ENCODE data around the gene FBXO42. TPM values are rescaled to one million over a fixed set of nuclear protein-coding genes. Genes with fewer than 3 reads are reported as not detected.

The FBXO42 gene
- total RNA-seq, 1 donor from 2014 or later = 19.0 TPM

GRCh38 chr1:16236511-16237342 lies 115.6 kb downstream of the FBXO42 start, which contains the start of gene CPLANE2:
CPLANE2 (minus strand) TSS chr1:16237183; CDS start chr1:16236742, 441 bp downstream.
- Mint-ChIP-seq H3K27ac (peak within 1 kb of the TSS; percentile 95), H3K9me3 (no peaks in the 10 kb centered on the region), H3K27me3 (no peaks in the 10 kb centered on the region), H3K4me1 (peaks cover 12% of the 10 kb centered on the region), H3K4me3 (peak within 1 kb of the TSS; percentile 90), H3K36me3 (ENCODE audit: low read depth) (peaks cover 4% of the 10 kb centered on the region)
- ChIA-PET POLR2A (interaction anchor here (0.6 to 1.8 kb wide), 9 partner anchors 11 to 540 kb away, joined by 3 to 11 read pairs (median 3); no protein-coding TSS in a partner anchor), CTCF (interaction anchor here (1.1 to 1.9 kb wide), 3 partner anchors 19 to 127 kb away, joined by 3 to 4 read pairs (median 4); no protein-coding TSS in a partner anchor)
- TF ChIP-seq CTCF (IDR thresholded peaks at IDR 0.05) = no peak
- ATAC-seq (ENCODE audit: low read depth) (peak; percentile 82), DNase-seq (peak; percentile 97)
- intact Hi-C loops (cut with micrococcal nuclease) = loop anchor here (1.0 to 2.0 kb wide), 7 partner anchors 8 to 714 kb away; partner anchors contain the start of genes FBXO42 and SZRD1

- ATAC-seq (ENCODE audit: low read depth) (peak; percentile 79), DNase-seq (no peak)
- ChIA-PET POLR2A (interaction anchor here (0.6 to 1.7 kb wide), 2 partner anchors 29 to 124 kb away, joined by 3 to 5 read pairs; no protein-coding TSS in a partner anchor), CTCF (interaction anchor here (1.9 kb wide), 1 partner anchor 18 kb away, joined by 4 read pairs; no protein-coding TSS in a partner anchor)
- TF ChIP-seq CTCF (IDR thresholded peaks at IDR 0.05) = no peak
- peak overlapping the region; percentile 90 for H3K4me3 Mint-ChIP-seq
- H3K9me3 Mint-ChIP-seq = no peaks in the 10 kb centered on the region
- peaks cover 4% of the 10 kb centered on the region for H3K36me3 Mint-ChIP-seq (ENCODE audit: low read depth)
- H3K4me1 Mint-ChIP-seq = peaks cover 12% of the 10 kb centered on the region
- intact Hi-C loops (cut with micrococcal nuclease) = loop anchor here (1.0 to 2.0 kb wide), 6 partner anchors 8 to 715 kb away; partner anchors contain the start of gene FBXO42
- H3K27me3 Mint-ChIP-seq = no peaks in the 10 kb centered on the region
- H3K27ac Mint-ChIP-seq = peak overlapping the region; percentile 95
These were observed 116.3 kb downstream of the FBXO42 start for GRCh38 chr1:16235944-16236510.

- Mint-ChIP-seq H3K4me1 (peaks cover 12% of the 10 kb centered on the region), H3K36me3 (ENCODE audit: low read depth) (peaks cover 4% of the 10 kb centered on the region), H3K4me3 (no peak overlapping the region), H3K27me3 (no peaks in the 10 kb centered on the region), H3K9me3 (no peaks in the 10 kb centered on the region), H3K27ac (no peak overlapping the region)
- CTCF ChIA-PET = interaction anchor here (1.9 kb wide), 1 partner anchor 18 kb away, joined by 4 read pairs; no protein-coding TSS in a partner anchor
- intact Hi-C loops (cut with micrococcal nuclease) = no loop called here
- ATAC-seq (ENCODE audit: low read depth) = no peak
- no peak for TF ChIP-seq CTCF (IDR thresholded peaks at IDR 0.05)
- no peak for DNase-seq
- POLR2A ChIA-PET = interaction anchor here (0.6 to 1.7 kb wide), 2 partner anchors 28 to 131 kb away, joined by 5 to 7 read pairs; no protein-coding TSS in a partner anchor
These were observed 116.9 kb downstream of the FBXO42 start for GRCh38 chr1:16235347-16235746.

GRCh38 chr1:16233431-16233830 lies 118.8 kb downstream of the FBXO42 start:
- no peaks in the 10 kb centered on the region for H3K27me3 Mint-ChIP-seq
- ATAC-seq (ENCODE audit: low read depth) = no peak

More at GRCh38 chr1:16233431-16233830, 118.8 kb downstream of the FBXO42 start:
- Mint-ChIP-seq H3K4me3 (no peak overlapping the region), H3K4me1 (peaks cover 15% of the 10 kb centered on the region), H3K9me3 (no peaks in the 10 kb centered on the region), H3K36me3 (ENCODE audit: low read depth) (peaks cover 4% of the 10 kb centered on the region), H3K27ac (no peak overlapping the region)
- no peak for DNase-seq
- intact Hi-C loops (cut with micrococcal nuclease) = no loop called here
- CTCF ChIA-PET = interaction anchor here (1.2 kb wide), 1 partner anchor 16 kb away, joined by 3 read pairs; no protein-coding TSS in a partner anchor
- POLR2A ChIA-PET = no interaction called here
- TF ChIP-seq CTCF (IDR thresholded peaks at IDR 0.05) = no peak

Data from activated B cell treated with CpG ODN at 0.5 μM for 24 hours (primary cell).